Lower lobe of right lung (tissue), 2 donors: ENCODE measurements around the gene PAQR5. TPM values are rescaled to one million over a fixed set of nuclear protein-coding genes. Genes with fewer than 3 reads are reported as not detected.

Experiments used
- ATAC-seq, 2 donors: fragments of 200-7000 bp; cut with Tn5 transposase; one replicate each; pipeline ENCODE4 v1.9.1; 2020 to 2022; ENCODE audit warnings: mild to moderate bottlenecking in 2 of 2, moderate library complexity in 2 of 2
- DNase-seq: peaks from one replicate; pipeline ENCODE4 v3.0.0-alpha.2; 2020
- H3K27ac ChIP-seq: fragments of 200-600 bp; one replicate; pipeline ENCODE4 v1.8.0; 2022
- H3K27me3 ChIP-seq: fragments of 200-600 bp; one replicate; pipeline ENCODE4 v1.8.0; 2022; ENCODE audit warnings: low read depth
- H3K36me3 ChIP-seq: fragments of 200-600 bp; one replicate; pipeline ENCODE4 v1.8.0; 2022; ENCODE audit warnings: mild to moderate bottlenecking
- H3K4me1 ChIP-seq: fragments of 200-600 bp; one replicate; pipeline ENCODE4 v1.8.0; 2022
- H3K4me3 ChIP-seq: fragments of 200-600 bp; one replicate; pipeline ENCODE4 v1.8.0; 2022; ENCODE audit warnings: mild to moderate bottlenecking
- H3K9me3 ChIP-seq: fragments of 200-600 bp; one replicate; pipeline ENCODE4 v1.8.0; 2022
- intact Hi-C: fragments of 100-400 bp; cut with DNase I; formaldehyde crosslinking; loops from one replicate; pipeline ENCODE4 v1.11.0; 2022
- total RNA-seq: library from RNA; stranded (reverse); fragmentation: NEBNext Ultra II Directional; extraction: Animal tissue kit (Norgen Biotek cat#: 25700); gene quantifications from one replicate; pipeline ENCODE4 v1.2.1, GENCODE V29; 2021
- TF ChIP-seq, protein P1 (sequence below): fragments of 200-600 bp; IDR thresholded peaks from one replicate; pipeline ENCODE4 v1.8.0; 2022; ENCODE audit warnings: antibody characterized with exemption, mild to moderate bottlenecking
- donor health status: DM: no; HTN: yes; CAD: no; lungs with severe emphysema.

The PAQR5 gene
- total RNA-seq, 1 donor from 2014 or later = 30.6 TPM

DNA sequence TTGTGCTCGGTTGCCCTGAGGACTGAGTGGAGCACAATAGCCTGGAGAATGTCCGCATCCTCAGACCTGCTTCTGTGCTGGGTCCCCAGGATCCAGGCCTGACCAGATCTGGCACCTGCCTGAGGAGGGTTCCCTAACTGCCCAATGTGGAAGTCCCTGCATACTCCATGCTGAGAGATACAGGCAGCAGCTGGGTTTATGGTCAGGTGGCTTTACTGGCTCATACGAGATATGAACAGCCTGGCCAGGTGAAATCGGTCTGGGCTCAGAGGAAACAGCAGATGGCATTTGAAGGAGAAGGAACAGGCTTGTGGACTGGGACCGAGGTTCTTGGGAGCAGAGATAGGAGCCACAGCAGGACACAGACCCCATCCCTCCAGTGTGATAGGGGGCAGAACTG lies 97.3 kb downstream of the PAQR5 start:
- H3K27ac ChIP-seq = no peak overlapping the region
- no peak overlapping the region for H3K4me3 ChIP-seq
- H3K4me1 ChIP-seq = peaks cover 10% of the 10 kb centered on the region
- intact Hi-C loops = no loop called here
- H3K27me3 ChIP-seq = no peaks in the 10 kb centered on the region
- no peaks in the 10 kb centered on the region for H3K9me3 ChIP-seq
- DNase-seq = no peak
- no peak for ATAC-seq
- peaks cover 4% of the 10 kb centered on the region for H3K36me3 ChIP-seq
- TF ChIP-seq, protein P1, sequence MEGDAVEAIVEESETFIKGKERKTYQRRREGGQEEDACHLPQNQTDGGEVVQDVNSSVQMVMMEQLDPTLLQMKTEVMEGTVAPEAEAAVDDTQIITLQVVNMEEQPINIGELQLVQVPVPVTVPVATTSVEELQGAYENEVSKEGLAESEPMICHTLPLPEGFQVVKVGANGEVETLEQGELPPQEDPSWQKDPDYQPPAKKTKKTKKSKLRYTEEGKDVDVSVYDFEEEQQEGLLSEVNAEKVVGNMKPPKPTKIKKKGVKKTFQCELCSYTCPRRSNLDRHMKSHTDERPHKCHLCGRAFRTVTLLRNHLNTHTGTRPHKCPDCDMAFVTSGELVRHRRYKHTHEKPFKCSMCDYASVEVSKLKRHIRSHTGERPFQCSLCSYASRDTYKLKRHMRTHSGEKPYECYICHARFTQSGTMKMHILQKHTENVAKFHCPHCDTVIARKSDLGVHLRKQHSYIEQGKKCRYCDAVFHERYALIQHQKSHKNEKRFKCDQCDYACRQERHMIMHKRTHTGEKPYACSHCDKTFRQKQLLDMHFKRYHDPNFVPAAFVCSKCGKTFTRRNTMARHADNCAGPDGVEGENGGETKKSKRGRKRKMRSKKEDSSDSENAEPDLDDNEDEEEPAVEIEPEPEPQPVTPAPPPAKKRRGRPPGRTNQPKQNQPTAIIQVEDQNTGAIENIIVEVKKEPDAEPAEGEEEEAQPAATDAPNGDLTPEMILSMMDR = no peak

DNA sequence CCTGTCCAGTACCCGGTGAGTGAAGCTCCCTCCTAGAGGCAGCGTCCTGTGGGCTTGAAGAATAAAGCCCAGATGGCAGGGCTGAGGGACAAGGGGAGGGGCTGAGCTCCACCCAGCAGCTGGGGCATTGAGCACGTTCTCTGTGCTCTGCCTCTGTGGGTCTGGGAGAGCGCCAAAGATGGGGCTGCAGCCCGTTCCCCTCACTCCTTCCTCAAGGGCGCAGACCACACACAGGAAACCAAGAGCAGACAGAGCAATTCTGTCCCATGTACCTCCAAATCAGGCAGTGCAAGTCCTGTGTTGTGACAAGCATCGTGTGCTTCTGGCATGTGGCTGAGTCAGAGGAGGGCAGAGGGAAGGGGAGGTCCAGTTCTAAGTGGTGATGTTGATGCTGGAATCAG lies 99.8 kb downstream of the PAQR5 start:
- DNase-seq = no peak
- TF ChIP-seq, protein P1 = no peak
- Histone ChIP-seq H3K27me3 (no peaks in the 10 kb centered on the region), H3K36me3 (peaks cover 7% of the 10 kb centered on the region), H3K4me3 (no peak overlapping the region), H3K4me1 (peaks cover 10% of the 10 kb centered on the region), H3K9me3 (no peaks in the 10 kb centered on the region), H3K27ac (no peak overlapping the region)
- intact Hi-C loops = no loop called here
- no peak for ATAC-seq

DNA sequence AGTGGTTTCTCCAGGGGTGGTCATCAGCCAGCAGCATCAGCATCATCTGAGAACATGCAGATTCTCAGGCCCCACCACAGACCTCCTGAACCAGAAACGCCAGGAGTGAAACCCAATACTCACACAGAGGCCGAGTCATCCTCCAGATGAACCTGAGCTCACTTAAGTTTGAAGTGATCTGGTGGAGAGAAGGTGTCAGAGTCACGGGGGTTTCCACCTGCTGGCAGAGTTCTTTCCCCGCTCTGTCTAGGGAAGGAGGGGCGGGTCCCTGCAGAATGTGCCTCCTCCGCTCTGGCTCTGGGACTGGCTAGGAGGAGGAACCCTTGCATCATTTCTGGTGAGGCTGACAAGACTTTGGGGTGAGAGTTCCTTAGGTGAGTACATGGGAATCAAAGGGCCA lies 102.1 kb downstream of the PAQR5 start:
- intact Hi-C loops = loop anchor here (10.0 kb wide), 1 partner anchor 346 kb away; no protein-coding TSS in a partner anchor
- Histone ChIP-seq H3K36me3 (peaks cover 7% of the 10 kb centered on the region), H3K27ac (no peak overlapping the region), H3K4me3 (no peak overlapping the region), H3K4me1 (no peaks in the 10 kb centered on the region), H3K9me3 (no peaks in the 10 kb centered on the region), H3K27me3 (no peaks in the 10 kb centered on the region)
- TF ChIP-seq, protein P1 = no peak
- ATAC-seq (peak in 1 of 2 donors; percentile 31), DNase-seq (no peak)

GRCh38 chr15:69402816-69403215 lies 104.1 kb downstream of the PAQR5 start:
- peaks cover 7% of the 10 kb centered on the region for H3K36me3 ChIP-seq
- TF ChIP-seq, protein P1 = no peak
- H3K27me3 ChIP-seq = no peaks in the 10 kb centered on the region
- H3K4me3 ChIP-seq = no peak overlapping the region
- intact Hi-C loops = loop anchor here (10.0 kb wide), 1 partner anchor 348 kb away; no protein-coding TSS in a partner anchor
- ATAC-seq (no peak), DNase-seq (no peak)
- H3K9me3 ChIP-seq = no peaks in the 10 kb centered on the region
- H3K4me1 ChIP-seq = no peaks in the 10 kb centered on the region
- no peak overlapping the region for H3K27ac ChIP-seq

DNA sequence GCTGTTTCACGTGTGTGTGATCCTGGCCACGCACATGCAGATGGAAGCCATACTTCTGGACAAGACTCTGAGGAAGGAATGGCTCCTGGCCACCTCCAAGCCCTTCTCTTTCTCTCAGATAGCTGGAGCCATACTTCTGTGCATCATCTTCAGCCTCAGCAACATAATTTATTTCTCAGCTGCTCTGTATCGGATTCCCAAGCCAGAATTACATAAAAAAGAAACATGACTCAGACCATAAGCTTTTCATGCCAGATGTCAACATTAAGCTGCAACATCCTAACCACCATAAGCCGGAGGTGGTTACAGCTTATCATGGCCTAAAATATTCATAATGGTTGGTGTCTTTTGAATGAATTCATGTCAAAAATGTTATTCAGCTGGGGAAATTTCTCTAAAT lies 104.9 kb downstream of the PAQR5 start:
- H3K9me3 ChIP-seq = no peaks in the 10 kb centered on the region
- no peaks in the 10 kb centered on the region for H3K27me3 ChIP-seq
- no peaks in the 10 kb centered on the region for H3K4me1 ChIP-seq
- H3K27ac ChIP-seq = no peak overlapping the region
- peaks cover 7% of the 10 kb centered on the region for H3K36me3 ChIP-seq
- TF ChIP-seq, protein P1 = no peak
- intact Hi-C loops = loop anchor here (10.0 kb wide), 1 partner anchor 349 kb away; no protein-coding TSS in a partner anchor
- no peak for ATAC-seq
- no peak overlapping the region for H3K4me3 ChIP-seq
- DNase-seq = no peak

DNA sequence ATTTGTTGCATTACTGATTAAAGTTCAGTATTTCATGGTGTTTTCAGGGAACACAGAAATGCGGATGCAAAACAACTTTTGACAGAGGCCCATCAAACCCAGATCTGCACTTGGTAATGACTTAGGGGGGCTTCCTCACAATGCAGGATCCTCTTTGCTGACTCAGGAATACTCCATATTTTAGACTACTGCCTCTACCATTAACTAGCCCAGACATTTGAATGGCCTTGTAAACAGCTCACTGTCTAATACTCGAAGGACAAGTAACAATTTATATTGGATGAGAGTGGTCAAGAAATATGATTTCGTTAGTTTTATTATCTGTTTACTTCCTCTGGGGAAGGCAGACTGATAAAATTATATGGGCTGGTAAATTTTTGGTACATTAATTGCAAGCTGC lies 106.4 kb downstream of the PAQR5 start:
- intact Hi-C loops = loop anchor here (10.0 kb wide), 1 partner anchor 350 kb away; no protein-coding TSS in a partner anchor
- H3K9me3 ChIP-seq = no peaks in the 10 kb centered on the region
- peaks cover 7% of the 10 kb centered on the region for H3K36me3 ChIP-seq
- H3K4me3 ChIP-seq = no peak overlapping the region
- no peak overlapping the region for H3K27ac ChIP-seq
- TF ChIP-seq, protein P1 = no peak
- no peaks in the 10 kb centered on the region for H3K27me3 ChIP-seq
- DNase-seq = no peak
- no peaks in the 10 kb centered on the region for H3K4me1 ChIP-seq
- no peak for ATAC-seq
